Measurements from ENCODE around the gene SYT14.

Gene SYT14

DNA sequence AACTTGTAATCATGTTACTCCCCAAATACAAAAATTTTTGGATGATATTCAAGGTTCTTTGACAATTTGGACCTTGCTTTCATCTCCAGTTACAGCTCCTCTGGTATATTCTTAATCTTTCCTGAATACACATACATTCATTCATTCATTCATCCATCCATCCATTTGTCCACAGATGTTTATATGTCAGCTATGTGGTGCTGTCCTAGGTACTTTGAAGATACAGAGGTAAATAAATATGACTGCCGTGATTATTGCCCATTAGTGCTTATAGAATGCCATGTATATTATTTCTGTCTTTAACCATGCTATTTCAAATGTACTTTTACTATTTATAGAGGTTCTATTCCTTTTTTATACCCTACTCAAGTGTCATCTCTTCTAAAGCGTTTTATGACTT lies 72.1 kb downstream of the SYT14 start:
- no peaks in the 10 kb centered on the region for H3K36me3 ChIP-seq (replicated peaks; ENCODE audit: insufficient read depth, low read length)
- H3K4me3 ChIP-seq (ENCODE audit: low read length) = no peak overlapping the region
- H3K4me1 ChIP-seq (ENCODE audit: low read length) = no peaks in the 10 kb centered on the region
- no peak overlapping the region for H2AFZ ChIP-seq (ENCODE audit: low read length)
- no peak overlapping the region for H3K4me2 ChIP-seq (ENCODE audit: low read depth, low read length)
- H4K20me1 ChIP-seq (ENCODE audit: insufficient read depth, low read length) = no peaks in the 10 kb centered on the region
- no peak for DNase-seq
- no peaks in the 10 kb centered on the region for H3K9me3 ChIP-seq (replicated peaks; ENCODE audit: insufficient read depth, low read length)
- no peaks in the 10 kb centered on the region for H3K9me2 ChIP-seq (replicated peaks; ENCODE audit: insufficient read depth, low read length)
- no peak overlapping the region for H3K27ac ChIP-seq (ENCODE audit: low read length)
- no peaks in the 10 kb centered on the region for H3F3A ChIP-seq (ENCODE audit: insufficient read depth, low read length)
- H3K27me3 ChIP-seq (replicated peaks; ENCODE audit: insufficient read depth, low read length) = no peaks in the 10 kb centered on the region
- no peak overlapping the region for H3K9ac ChIP-seq (ENCODE audit: low read length)
- no peaks in the 10 kb centered on the region for H3K79me2 ChIP-seq (ENCODE audit: low read length)
- TF ChIP-seq EZH2 (optimal IDR thresholded peaks at IDR 0.05; ENCODE audit: low read depth, low read length) (no peak), EZH2phosphoT487 (IDR thresholded peaks at IDR 0.05; ENCODE audit: low read length) (no peak)
- TF ChIP-seq, protein P1, sequence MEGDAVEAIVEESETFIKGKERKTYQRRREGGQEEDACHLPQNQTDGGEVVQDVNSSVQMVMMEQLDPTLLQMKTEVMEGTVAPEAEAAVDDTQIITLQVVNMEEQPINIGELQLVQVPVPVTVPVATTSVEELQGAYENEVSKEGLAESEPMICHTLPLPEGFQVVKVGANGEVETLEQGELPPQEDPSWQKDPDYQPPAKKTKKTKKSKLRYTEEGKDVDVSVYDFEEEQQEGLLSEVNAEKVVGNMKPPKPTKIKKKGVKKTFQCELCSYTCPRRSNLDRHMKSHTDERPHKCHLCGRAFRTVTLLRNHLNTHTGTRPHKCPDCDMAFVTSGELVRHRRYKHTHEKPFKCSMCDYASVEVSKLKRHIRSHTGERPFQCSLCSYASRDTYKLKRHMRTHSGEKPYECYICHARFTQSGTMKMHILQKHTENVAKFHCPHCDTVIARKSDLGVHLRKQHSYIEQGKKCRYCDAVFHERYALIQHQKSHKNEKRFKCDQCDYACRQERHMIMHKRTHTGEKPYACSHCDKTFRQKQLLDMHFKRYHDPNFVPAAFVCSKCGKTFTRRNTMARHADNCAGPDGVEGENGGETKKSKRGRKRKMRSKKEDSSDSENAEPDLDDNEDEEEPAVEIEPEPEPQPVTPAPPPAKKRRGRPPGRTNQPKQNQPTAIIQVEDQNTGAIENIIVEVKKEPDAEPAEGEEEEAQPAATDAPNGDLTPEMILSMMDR (IDR thresholded peaks at IDR 0.05; ENCODE audit: low read length) = no peak

DNA sequence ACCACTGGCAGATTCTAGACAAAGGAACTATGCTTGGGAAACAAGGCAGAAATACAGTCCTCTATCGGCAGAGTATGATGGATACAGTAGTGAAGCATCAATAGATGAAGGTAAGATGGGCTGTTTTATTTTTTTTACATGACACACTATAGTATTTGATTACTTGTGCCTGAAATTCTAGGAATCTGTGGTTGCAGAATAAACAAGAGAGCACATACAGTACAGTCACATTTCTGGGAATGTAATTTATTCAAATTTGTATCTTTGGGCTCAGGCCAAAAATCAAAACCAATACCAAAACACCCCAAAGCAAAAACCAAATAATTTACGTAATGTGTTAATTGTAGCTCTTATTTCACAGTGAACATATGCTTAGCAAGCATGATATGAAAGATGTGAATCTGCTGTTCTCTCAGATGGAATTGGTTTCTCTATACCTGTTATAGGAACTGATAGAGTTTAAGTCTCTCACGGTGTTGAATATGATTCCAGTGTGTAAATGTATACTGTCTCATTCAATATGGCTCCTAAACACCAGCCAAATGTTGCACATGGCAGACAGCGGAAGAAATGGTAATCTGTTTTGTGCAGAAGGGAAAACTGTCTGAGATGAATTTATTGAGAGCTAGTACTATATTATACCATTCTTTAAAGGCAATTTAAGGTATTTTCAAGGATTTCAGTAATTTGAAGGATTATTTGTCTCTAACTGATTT lies 83.3 kb downstream of the SYT14 start:
- Histone ChIP-seq H3K27me3 (replicated peaks; ENCODE audit: insufficient read depth, low read length) (no peaks in the 10 kb centered on the region), H3F3A (ENCODE audit: insufficient read depth, low read length) (no peaks in the 10 kb centered on the region), H3K9me3 (replicated peaks; ENCODE audit: insufficient read depth, low read length) (no peaks in the 10 kb centered on the region), H3K79me2 (ENCODE audit: low read length) (no peaks in the 10 kb centered on the region), H3K4me1 (ENCODE audit: low read length) (no peaks in the 10 kb centered on the region), H2AFZ (ENCODE audit: low read length) (no peak overlapping the region), H3K4me3 (ENCODE audit: low read length) (no peak overlapping the region), H3K9ac (ENCODE audit: low read length) (no peak overlapping the region), H3K4me2 (ENCODE audit: low read depth, low read length) (no peak overlapping the region), H4K20me1 (ENCODE audit: insufficient read depth, low read length) (no peaks in the 10 kb centered on the region), H3K36me3 (replicated peaks; ENCODE audit: insufficient read depth, low read length) (no peaks in the 10 kb centered on the region), H3K27ac (ENCODE audit: low read length) (no peak overlapping the region), H3K9me2 (replicated peaks; ENCODE audit: insufficient read depth, low read length) (no peaks in the 10 kb centered on the region)
- DNase-seq = no peak
- no peak for TF ChIP-seq EZH2 (optimal IDR thresholded peaks at IDR 0.05; ENCODE audit: low read depth, low read length)
- TF ChIP-seq, protein P1 (IDR thresholded peaks at IDR 0.05; ENCODE audit: low read length) = no peak
- no peak for TF ChIP-seq EZH2phosphoT487 (IDR thresholded peaks at IDR 0.05; ENCODE audit: low read length)

DNA sequence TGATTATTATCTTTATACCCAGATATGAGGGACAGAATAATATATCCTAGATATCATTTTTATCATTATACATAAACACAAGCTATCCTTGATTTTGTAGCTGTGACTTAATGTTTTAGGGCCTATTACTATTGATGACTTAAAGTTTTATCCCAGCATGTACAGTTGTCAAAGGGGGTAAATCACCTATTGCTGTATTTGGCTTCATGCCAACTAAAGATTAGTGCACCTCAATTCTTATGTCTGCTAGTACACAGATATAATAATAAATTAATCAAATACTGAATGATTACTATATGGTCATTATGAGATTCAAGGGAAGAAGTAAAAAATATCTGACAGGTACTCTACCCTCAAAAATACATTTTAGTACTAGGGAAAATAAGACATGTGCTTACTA lies 84.0 kb downstream of the SYT14 start:
- no peaks in the 10 kb centered on the region for H3K27me3 ChIP-seq (replicated peaks; ENCODE audit: insufficient read depth, low read length)
- no peak overlapping the region for H2AFZ ChIP-seq (ENCODE audit: low read length)
- no peaks in the 10 kb centered on the region for H3K9me3 ChIP-seq (replicated peaks; ENCODE audit: insufficient read depth, low read length)
- TF ChIP-seq EZH2phosphoT487 (IDR thresholded peaks at IDR 0.05; ENCODE audit: low read length) (no peak), EZH2 (optimal IDR thresholded peaks at IDR 0.05; ENCODE audit: low read depth, low read length) (no peak)
- TF ChIP-seq, protein P1 (IDR thresholded peaks at IDR 0.05; ENCODE audit: low read length) = no peak
- H3K4me2 ChIP-seq (ENCODE audit: low read depth, low read length) = no peak overlapping the region
- no peaks in the 10 kb centered on the region for H4K20me1 ChIP-seq (ENCODE audit: insufficient read depth, low read length)
- H3K4me3 ChIP-seq (ENCODE audit: low read length) = no peak overlapping the region
- H3K27ac ChIP-seq (ENCODE audit: low read length) = no peak overlapping the region
- H3K9ac ChIP-seq (ENCODE audit: low read length) = no peak overlapping the region
- H3K79me2 ChIP-seq (ENCODE audit: low read length) = no peaks in the 10 kb centered on the region
- H3K4me1 ChIP-seq (ENCODE audit: low read length) = no peaks in the 10 kb centered on the region
- no peaks in the 10 kb centered on the region for H3K9me2 ChIP-seq (replicated peaks; ENCODE audit: insufficient read depth, low read length)
- H3F3A ChIP-seq (ENCODE audit: insufficient read depth, low read length) = no peaks in the 10 kb centered on the region
- no peaks in the 10 kb centered on the region for H3K36me3 ChIP-seq (replicated peaks; ENCODE audit: insufficient read depth, low read length)
- no peak for DNase-seq
